ENCODE measurements around the gene ARSA.
A peak's percentile ranks its signal among the peaks of the same experiment; 100 is the strongest.
"Not testable (repeated sequence)": the region's sequence is repeated elsewhere in the genome, so short reads cannot be mapped to it uniquely, and the experiment has no call there.

Gene ARSA

DNA sequence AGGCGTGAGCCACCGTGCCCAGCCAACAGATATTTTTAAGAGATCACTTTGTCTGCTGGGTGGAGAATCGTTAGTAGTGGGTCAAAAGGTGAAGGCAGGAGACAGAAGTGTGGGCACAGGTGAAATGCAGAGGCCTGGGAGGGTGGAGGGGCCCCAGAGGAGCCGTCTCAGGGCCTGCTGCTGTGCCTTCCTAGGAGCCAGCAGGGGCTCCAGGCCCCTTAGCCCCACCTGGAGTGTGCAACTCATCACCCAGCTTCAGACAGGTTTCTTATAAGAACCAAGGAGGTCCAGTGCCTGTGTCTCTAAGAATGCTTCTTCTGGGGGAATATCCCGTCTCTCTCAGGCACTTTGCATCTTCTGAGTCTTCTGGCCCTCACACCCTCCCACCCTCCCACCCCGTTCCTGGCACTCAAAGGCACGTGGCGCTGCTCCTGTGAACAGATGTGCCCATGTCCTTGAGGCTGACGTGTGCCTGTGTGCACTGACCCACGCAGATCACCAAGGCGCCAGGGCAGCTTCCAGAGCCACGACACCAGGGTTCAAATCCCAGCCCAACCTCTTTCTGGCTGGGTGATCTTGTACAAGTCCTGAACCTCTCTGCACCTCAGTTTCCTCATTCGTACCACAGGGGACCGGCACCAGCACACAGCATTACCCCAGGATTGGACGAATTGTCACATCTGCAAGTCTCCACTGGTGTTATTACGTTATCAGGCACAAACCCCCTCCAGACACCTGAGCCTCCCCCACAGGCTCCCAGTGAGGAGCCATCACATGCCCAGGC, 3.4 kb downstream of the ARSA start:
- no peak overlapping the region for H3K27ac ChIP-seq

GRCh38 chr22:50622723-50623327, 5.1 kb downstream of the ARSA start:
- DNase-seq (ENCODE audit: low read depth, low spot score) = peak; percentile 34

More for the DNA sequence above, 3.4 kb downstream of the ARSA start:
- DNase-seq (ENCODE audit: low read depth, low spot score) = no peak

DNA sequence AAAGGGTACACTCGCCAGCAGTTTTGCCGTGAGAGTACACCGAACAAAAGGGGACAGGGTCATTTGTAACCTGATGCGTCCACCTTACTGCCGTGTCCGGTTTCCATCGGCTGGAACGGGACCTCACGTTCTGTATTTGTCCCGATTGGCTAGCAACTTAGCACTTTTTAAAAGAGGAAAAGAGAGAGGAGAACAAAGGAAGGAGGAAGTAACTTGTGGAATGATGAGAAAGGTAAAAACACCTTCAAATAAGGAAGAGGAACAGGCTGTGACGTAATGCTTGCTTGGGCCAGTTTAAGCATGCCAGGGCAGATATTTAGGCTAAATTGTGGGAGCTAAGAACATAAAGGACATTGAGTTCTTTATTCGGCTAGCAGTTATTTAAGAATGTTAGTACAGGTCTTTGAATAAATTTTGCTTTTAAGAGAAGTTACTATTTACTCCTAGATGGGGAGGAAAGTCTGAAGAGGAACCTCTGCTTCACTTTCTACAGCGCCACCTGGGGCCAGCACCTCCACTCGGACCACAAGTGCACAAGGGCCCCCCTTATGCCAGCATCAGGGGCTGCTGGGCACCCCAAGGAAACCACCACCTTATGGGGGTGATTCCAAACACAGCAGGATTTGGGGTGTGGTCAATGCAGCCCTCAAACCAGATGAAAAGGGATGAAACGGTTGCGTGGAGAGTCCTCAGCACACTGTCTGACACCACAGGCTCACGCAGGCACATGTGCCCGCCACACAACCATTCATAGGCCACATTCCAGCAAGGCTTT, 5.8 kb downstream of the ARSA start:
- DNase-seq (ENCODE audit: low read depth, low spot score) = no peak
- peak overlapping the region; percentile 87 for H3K27ac ChIP-seq

More at GRCh38 chr22:50622723-50623327, 5.1 kb downstream of the ARSA start:
- peak overlapping the region; percentile 87 for H3K27ac ChIP-seq

DNA sequence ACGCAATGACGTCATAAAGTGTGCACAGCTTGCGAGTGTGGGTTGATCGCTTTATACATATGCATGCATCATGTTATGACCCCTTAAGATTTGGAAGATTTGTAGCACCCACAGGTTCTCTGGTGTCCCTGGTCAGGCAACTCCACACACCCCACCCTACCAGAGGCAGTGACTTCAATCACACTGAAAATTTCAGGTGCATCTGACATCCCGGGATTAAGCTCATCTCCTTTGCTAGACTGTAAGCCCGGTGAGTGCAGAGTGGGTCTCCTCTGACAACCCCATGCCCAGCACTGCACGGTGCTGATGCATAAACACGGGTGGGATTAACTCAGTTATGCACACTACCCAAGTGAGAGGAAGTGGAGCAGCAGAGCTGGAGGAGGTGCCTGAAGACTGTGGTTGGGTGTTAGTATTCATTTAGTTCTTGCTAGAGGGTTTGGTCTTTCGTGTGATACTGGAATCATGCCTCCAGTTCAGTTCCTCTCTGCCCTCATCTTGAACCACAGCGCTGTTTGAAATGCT, 6.5 kb downstream of the ARSA start:
- H3K27ac ChIP-seq = peak overlapping the region; percentile 87
- no peak for DNase-seq (ENCODE audit: low read depth, low spot score)

GRCh38 chr22:50620593-50621355, 7.2 kb downstream of the ARSA start:
- no peak overlapping the region for H3K27ac ChIP-seq
- no peak for DNase-seq (ENCODE audit: low read depth, low spot score)

DNA sequence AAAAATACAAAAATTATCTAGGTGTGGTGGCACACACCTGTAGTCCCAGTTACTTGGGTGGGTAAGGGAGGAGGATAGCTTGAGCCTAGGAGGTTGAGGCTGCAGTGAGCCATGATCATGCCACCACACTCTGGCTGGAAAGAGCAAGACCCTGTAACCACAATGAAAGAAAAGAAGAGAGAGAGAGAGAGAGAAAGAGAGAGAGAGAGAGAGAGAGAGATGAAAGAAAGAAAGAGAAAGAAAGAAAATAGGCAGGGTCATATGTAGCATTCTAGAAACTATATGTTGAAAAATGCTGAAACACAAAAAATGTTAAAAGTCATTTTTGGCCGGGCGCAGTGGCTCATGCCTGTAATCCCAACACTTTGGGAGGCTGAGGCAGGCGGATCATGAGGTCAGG, 13.7 kb downstream of the ARSA start:
- H3K27ac ChIP-seq; DNase-seq (ENCODE audit: low read depth, low spot score): not testable (repeated sequence)

GRCh38 chr22:50613291-50613981, 14.5 kb downstream of the ARSA start:
- no peak overlapping the region for H3K27ac ChIP-seq
- no peak for DNase-seq (ENCODE audit: low read depth, low spot score)

- H3K27ac ChIP-seq = no peak overlapping the region
- DNase-seq (ENCODE audit: low read depth, low spot score) = no peak
Measured at GRCh38 chr22:50612528-50613221, 15.3 kb downstream of the ARSA start.

DNA sequence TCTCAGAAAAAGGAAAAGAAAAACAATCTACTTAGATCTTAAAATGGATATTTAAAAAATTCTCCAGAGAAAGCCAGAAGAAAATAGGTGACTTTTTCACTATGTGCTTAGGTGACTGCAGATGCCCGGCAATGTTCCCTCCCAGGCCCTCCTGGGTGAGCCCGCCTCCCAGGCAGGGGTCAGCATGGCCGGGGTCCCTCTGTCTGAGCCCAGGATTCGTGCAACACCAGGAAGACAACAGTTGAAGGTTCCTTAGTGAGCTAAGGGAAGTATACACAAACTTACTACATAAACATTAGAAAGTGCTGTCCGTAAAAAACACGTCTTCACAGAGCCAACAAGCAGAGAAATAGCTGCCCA, 15.8 kb downstream of the ARSA start:
- no peak for DNase-seq (ENCODE audit: low read depth, low spot score)
- no peak overlapping the region for H3K27ac ChIP-seq

DNA sequence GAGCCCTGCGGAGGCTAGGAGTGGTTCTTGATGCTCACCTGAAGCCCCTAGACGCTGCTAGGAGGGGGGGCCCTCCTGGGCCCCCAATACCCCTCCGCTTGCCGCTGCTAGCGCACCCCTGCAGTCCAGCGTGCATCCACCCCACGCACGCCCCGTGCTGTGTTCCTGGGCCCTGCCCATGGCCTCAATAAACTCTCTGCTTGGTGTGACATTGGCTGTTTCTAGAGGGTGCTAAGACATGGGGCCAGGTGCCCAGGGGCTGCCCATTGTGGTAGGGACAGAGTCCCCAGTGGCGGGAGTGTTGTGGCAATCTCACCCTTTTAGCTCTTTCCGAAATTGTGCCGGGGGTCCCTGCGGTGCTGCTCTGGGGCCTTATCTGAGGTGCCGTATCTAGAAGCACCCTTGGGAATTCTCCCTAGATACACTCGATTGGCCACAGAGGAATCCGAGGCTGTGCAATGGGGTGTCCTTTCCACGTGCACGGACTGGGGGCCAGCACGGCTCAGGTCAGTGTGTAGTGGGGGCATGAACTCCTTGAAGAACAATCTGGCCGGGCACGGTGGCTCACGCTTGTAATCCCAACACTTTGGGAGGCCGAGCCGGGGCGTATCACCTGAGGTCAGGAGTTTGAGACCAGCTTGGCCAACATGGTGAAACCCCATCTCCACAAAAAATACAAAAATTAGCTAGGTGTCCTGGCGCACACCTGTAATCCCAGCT, 16.5 kb downstream of the ARSA start:
- H3K27ac ChIP-seq = no peak overlapping the region
- no peak for DNase-seq (ENCODE audit: low read depth, low spot score)

GRCh38 chr22:50610581-50610980, 17.4 kb downstream of the ARSA start:
- no peak overlapping the region for H3K27ac ChIP-seq
- DNase-seq (ENCODE audit: low read depth, low spot score) = no peak

DNA sequence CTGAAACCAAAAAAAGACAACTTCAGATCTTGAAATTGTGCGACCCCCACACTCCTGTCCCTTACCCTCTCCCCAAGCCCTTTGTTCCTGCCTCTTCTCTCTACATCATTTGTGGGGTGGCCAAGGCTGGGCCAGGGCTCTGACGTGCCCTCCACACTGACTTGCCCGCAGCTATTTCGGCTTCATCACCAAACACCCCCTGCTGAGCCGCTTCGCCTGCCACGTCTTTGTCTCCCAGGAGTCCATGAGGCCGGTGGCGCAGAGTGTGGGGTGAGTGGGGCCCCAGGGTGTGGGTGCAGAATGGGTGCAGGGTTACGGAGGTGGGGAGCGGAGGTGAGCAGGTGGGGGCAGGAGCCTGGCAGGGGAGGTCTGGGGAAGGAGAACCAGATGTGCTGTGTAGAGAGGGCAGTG, 17.9 kb downstream of the ARSA start:
- no peak for DNase-seq (ENCODE audit: low read depth, low spot score)
- H3K27ac ChIP-seq = no peak overlapping the region

GRCh38 chr22:50609599-50609998, 18.4 kb downstream of the ARSA start:
- DNase-seq (ENCODE audit: low read depth, low spot score) = no peak

GRCh38 chr22:50608996-50609395, 19.0 kb downstream of the ARSA start:
- H3K27ac ChIP-seq = no peak overlapping the region
- no peak for DNase-seq (ENCODE audit: low read depth, low spot score)

More at GRCh38 chr22:50609599-50609998, 18.4 kb downstream of the ARSA start:
- no peak overlapping the region for H3K27ac ChIP-seq

- DNase-seq (ENCODE audit: low read depth, low spot score); H3K27ac ChIP-seq: not testable (repeated sequence)
Measured at GRCh38 chr22:50608058-50608840, 19.7 kb downstream of the ARSA start.

DNA sequence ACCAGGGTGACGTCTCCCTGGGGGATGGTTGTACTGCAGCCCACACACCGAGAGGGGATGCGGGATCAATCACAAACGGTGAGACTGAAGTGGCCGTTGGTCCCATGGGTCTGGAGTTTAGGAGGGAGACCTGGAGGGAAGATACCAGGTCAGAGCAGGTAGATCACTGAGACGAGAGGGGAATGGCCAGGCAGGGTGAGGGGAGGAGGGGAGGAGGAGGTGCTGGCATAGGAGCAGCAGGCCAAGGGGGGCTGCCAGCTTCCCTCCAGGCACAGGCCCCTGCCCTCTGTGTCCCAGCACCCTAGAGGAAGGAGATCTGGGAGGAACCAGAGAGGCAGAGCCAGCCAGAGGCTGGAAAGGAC, 20.3 kb downstream of the ARSA start:
- no peak for DNase-seq (ENCODE audit: low read depth, low spot score)

GRCh38 chr22:50606946-50607658, 20.9 kb downstream of the ARSA start:
- no peak for DNase-seq (ENCODE audit: low read depth, low spot score)
- H3K27ac ChIP-seq = no peak overlapping the region

More for the DNA sequence above, 20.3 kb downstream of the ARSA start:
- H3K27ac ChIP-seq = no peak overlapping the region
